ENCODE measurements around the gene ADM2.

Gene ADM2

GRCh38 chr22:50502628-50503474 is 21.5 kb downstream of the ADM2 start:
- ChIA-PET CTCF (interaction anchor here (0.7 to 1.4 kb wide), 3 partner anchors 30 to 227 kb away, joined by 3 read pairs; partner anchors contain the start of gene CHKB), POLR2A (interaction anchor here (0.9 kb wide), 1 partner anchor 43 kb away, joined by 5 read pairs; no protein-coding TSS in a partner anchor)
- no peak for TF ChIP-seq CTCF (IDR thresholded peaks at IDR 0.05; ENCODE audit: control extremely low read depth, extremely low read depth, low read depth, missing control alignments)
- DNase-seq (ENCODE audit: extremely low spot score), result no peak

- CTCF ChIA-PET, result interaction anchor here (0.7 to 0.9 kb wide), 2 partner anchors 31 to 227 kb away, joined by 3 read pairs; no protein-coding TSS in a partner anchor
- no peak for DNase-seq (ENCODE audit: extremely low spot score)
- POLR2A ChIA-PET, result interaction anchor here (0.9 kb wide), 1 partner anchor 43 kb away, joined by 5 read pairs; no protein-coding TSS in a partner anchor
- TF ChIP-seq CTCF (IDR thresholded peaks at IDR 0.05; ENCODE audit: control extremely low read depth, extremely low read depth, low read depth, missing control alignments), result no peak
Observed at GRCh38 chr22:50503475-50504145, 22.3 kb downstream of the ADM2 start.

GRCh38 chr22:50504369-50505211 is 23.2 kb downstream of the ADM2 start:
- DNase-seq (ENCODE audit: extremely low spot score), result no peak
- TF ChIP-seq CTCF (IDR thresholded peaks at IDR 0.05; ENCODE audit: control extremely low read depth, extremely low read depth, low read depth, missing control alignments), result no peak
- ChIA-PET CTCF (interaction anchor here (0.9 kb wide), 1 partner anchor 228 kb away, joined by 3 read pairs; no protein-coding TSS in a partner anchor), POLR2A (no interaction called here)

- CTCF ChIA-PET, result interaction anchor here (2.1 to 6.4 kb wide), 2 partner anchors 8 to 19 kb away, joined by 12 to 56 read pairs; partner anchors contain the start of gene SCO2
- no peak for TF ChIP-seq CTCF (IDR thresholded peaks at IDR 0.05; ENCODE audit: control extremely low read depth, extremely low read depth, low read depth, missing control alignments)
- POLR2A ChIA-PET, result no interaction called here
- DNase-seq (ENCODE audit: extremely low spot score), result no peak
Observed at GRCh38 chr22:50505276-50505775, 24.0 kb downstream of the ADM2 start.

GRCh38 chr22:50505776-50506610 is 24.6 kb downstream of the ADM2 start:
- POLR2A ChIA-PET, result interaction anchor here (0.6 kb wide), 1 partner anchor 183 kb away, joined by 4 read pairs; no protein-coding TSS in a partner anchor
- no peak for DNase-seq (ENCODE audit: extremely low spot score)
- no peak for TF ChIP-seq CTCF (IDR thresholded peaks at IDR 0.05; ENCODE audit: control extremely low read depth, extremely low read depth, low read depth, missing control alignments)
- CTCF ChIA-PET, result interaction anchor here (2.1 to 6.4 kb wide), 2 partner anchors 9 to 18 kb away, joined by 12 to 56 read pairs; partner anchors contain the start of gene SCO2
